Activated CD8-positive, alpha-beta T cell treated with anti-CD3 and anti-CD28 coated beads, Interleukin-2, amount 10 ng/mL, durations not matched to agents 7 days and 5 days (primary cell): Measurements from ENCODE around the gene HOXB8. TPM values are rescaled to one million over a fixed set of nuclear protein-coding genes. Genes with fewer than 3 reads are reported as not detected.
A peak's percentile ranks its signal among the peaks of the same experiment; 100 is the strongest.

Source experiments
- ATAC-seq: fragments of 150-1000 bp; cut with Tn5 transposase; one replicate; pipeline ENCODE4 v1.10.0; 2021; ENCODE audit warnings: moderate library complexity
- CTCF ChIA-PET: fragments of 350-600 bp; sonication (Branson Sonifier 250); formaldehyde crosslinking; loops from one replicate; lab custom pipeline; 2021; ENCODE audit warnings: antibody characterized with exemption; lab: Charles Lee
- POLR2A ChIA-PET: fragments of 350-600 bp; sonication (Branson Sonifier 250); formaldehyde crosslinking; loops from one replicate; lab custom pipeline; 2021; ENCODE audit warnings: antibody characterized with exemption; lab: Charles Lee
- DNase-seq: peaks from one replicate; pipeline ENCODE4 v3.0.0-alpha.2; 2020
- H3K27ac Mint-ChIP-seq: one replicate; pipeline ENCODE4 v1.8.0; 2021; ENCODE audit warnings: mild to moderate bottlenecking, mixed read lengths
- H3K27me3 Mint-ChIP-seq: one replicate; pipeline ENCODE4 v1.8.0; 2021; ENCODE audit warnings: low read depth, mixed read lengths
- H3K36me3 Mint-ChIP-seq: one replicate; pipeline ENCODE4 v1.8.0; 2021; ENCODE audit warnings: low read depth, mixed read lengths
- H3K4me1 Mint-ChIP-seq: one replicate; pipeline ENCODE4 v1.8.0; 2021; ENCODE audit warnings: low read depth, mixed read lengths
- H3K4me3 Mint-ChIP-seq: one replicate; pipeline ENCODE4 v1.8.0; 2021; ENCODE audit warnings: mild to moderate bottlenecking, mixed read lengths
- H3K9me3 Mint-ChIP-seq: one replicate; pipeline ENCODE4 v1.8.0; 2022; ENCODE audit warnings: mixed read lengths; ENCODE audit not compliant: insufficient read depth
- total RNA-seq, 2 experiments: library from RNA; stranded (reverse); gene quantifications; one replicate each; pipeline ENCODE4 v1.2.3, GENCODE V29; 2021

Gene HOXB8
- total RNA-seq, 2 experiments from 2014 or later: not detected

DNA sequence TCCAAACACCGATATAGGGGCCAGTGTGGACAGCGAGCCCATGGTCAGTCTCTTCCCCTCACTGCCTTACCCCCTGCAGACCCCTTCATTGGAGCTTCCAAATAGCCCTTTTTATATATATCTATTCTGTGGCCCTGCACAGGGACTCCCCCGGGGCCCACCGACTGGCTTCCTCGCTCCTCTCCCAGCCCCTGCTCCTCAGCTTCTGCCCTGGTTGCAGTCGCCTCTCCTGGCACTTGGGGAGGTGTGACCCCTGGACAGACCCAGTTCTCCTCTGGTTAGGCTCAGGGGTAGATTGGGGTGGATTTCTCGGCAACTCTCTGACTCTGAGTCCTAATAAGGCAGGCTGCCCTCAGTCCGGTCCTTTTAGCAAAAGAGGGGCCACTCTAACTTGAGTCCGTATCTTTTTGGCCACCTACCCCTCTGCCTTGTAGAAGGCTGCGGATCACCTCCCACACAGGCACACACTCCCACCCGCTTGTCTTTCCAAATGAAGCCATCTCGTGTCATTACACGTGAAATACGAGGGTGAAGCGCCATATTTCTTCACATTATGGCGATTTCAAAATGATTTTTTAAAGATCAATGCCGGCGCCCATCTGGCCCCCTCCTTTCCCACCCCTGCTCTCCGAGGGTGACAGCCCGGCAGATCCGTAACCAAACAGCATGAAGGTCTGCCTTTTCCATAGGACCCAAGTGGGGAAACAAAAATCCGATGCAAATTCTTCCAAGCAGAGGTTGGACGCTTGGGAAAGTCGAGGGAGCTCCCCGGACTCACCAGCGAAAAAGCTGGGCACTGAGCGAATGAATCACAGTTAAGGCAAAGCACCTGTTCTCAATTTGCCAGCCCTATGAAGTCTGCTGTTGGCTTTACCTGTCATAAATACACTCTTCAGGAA, 12.8 kb upstream of the HOXB8 start:
- H3K27ac Mint-ChIP-seq: no peak overlapping the region
- peaks cover 24% of the 10 kb centered on the region for H3K4me1 Mint-ChIP-seq
- ATAC-seq (no peak), DNase-seq (no peak)
- POLR2A ChIA-PET: no interaction called here
- no peaks in the 10 kb centered on the region for H3K9me3 Mint-ChIP-seq
- no peak overlapping the region for H3K4me3 Mint-ChIP-seq
- CTCF ChIA-PET: interaction anchor here (3.1 to 3.5 kb wide), 2 partner anchors 8 to 15 kb away, joined by 11 to 34 read pairs; no protein-coding TSS in a partner anchor
- H3K27me3 Mint-ChIP-seq: peaks cover 82% of the 10 kb centered on the region
- H3K36me3 Mint-ChIP-seq: no peaks in the 10 kb centered on the region

DNA sequence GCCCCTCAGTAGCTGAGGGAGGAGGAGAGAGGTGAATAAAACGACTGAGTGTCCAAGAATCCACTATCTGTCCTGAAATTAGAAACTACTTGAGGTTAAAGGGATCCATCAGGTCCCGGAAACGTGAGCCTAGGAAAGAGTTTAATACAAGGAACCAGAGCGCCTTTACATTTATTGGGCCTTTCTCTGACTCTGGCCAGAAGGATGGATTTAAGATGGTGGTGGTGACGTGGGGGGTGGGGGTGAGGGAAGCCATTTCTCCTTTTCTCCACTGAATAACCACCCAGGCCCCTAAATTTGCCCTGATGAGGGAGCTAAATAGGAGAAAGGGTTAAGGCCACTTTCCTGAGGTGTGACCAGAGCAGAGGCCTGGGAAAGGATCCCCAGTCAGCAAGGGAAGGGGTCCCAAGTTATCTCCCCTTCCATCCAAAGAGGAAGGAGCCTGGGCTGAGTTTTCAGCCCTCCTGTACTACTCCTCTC, 12.1 kb upstream of the HOXB8 start:
- CTCF ChIA-PET: interaction anchor here (0.9 to 3.5 kb wide), 4 partner anchors 8 to 97 kb away, joined by 3 to 34 read pairs (median 8); partner anchors contain the start of gene PRAC2
- Mint-ChIP-seq H3K36me3 (no peaks in the 10 kb centered on the region), H3K27me3 (peaks cover 82% of the 10 kb centered on the region), H3K4me3 (peak overlapping the region; percentile 73), H3K27ac (no peak overlapping the region), H3K9me3 (no peaks in the 10 kb centered on the region), H3K4me1 (peaks cover 18% of the 10 kb centered on the region)
- DNase-seq: no peak
- no peak for ATAC-seq
- POLR2A ChIA-PET: no interaction called here

DNA sequence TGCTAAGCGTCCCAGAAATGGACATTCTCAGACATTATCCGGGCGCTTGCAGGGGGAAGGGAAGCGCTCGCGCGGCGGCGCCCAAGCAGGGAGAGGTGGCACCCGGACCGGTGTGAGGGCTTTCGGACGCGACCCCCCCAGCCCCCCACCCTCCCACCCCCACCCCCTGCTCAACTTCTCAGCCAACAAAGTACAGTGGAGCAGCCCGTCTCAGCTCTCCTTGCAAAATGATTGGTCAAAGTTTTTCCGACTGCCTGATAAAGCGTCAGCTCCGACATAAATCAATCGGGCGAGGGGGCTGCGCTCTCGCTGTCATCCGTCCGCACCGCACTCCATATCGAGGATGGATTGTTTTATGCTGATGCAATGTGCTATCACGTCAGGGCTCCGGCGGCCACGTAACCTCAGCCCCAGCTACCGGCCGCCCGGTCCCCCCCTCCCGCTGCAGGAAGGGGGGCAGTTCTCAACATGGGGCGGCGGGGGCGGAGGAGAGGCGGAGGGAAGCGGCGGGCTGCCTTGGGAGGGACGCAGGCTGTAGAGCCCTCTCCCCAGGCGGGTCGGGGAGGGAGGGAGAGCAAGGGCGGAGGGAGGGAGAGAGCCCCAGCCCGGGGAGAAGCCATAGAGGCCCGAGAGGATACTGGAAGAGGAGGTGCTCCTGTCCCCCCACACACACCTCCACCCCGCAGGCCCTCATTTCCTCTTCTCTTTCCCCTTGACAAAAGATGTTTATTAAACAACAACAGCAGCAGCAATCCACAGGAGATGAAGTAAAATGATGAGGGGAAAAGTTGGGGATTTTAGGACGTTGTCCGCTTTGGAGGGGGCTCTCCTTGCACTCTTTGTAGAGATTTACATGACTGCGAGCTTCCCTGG, 11.4 kb upstream of the HOXB8 start, which contains the start of gene HOXB9:
Gene HOXB9 (minus strand): TSS at position 114 of the 873 bp plus-strand sequence. CDS start 89 bp downstream, at position 25.
- peaks cover 18% of the 10 kb centered on the region for H3K4me1 Mint-ChIP-seq
- no peaks in the 10 kb centered on the region for H3K9me3 Mint-ChIP-seq
- peak within 1 kb of the TSS; percentile 73 for H3K4me3 Mint-ChIP-seq
- ATAC-seq (peak; percentile 13), DNase-seq (peak; percentile 58)
- peaks cover 80% of the 10 kb centered on the region for H3K27me3 Mint-ChIP-seq
- CTCF ChIA-PET: interaction anchor here (0.9 to 3.5 kb wide), 9 partner anchors 8 to 601 kb away, joined by 3 to 34 read pairs (median 5); partner anchors contain the start of gene PRAC2
- no peaks in the 10 kb centered on the region for H3K36me3 Mint-ChIP-seq
- peak within 1 kb of the TSS; percentile 76 for H3K27ac Mint-ChIP-seq
- POLR2A ChIA-PET: interaction anchor here (1.7 kb wide), 1 partner anchor 10 kb away, joined by 7 read pairs; no protein-coding TSS in a partner anchor

DNA sequence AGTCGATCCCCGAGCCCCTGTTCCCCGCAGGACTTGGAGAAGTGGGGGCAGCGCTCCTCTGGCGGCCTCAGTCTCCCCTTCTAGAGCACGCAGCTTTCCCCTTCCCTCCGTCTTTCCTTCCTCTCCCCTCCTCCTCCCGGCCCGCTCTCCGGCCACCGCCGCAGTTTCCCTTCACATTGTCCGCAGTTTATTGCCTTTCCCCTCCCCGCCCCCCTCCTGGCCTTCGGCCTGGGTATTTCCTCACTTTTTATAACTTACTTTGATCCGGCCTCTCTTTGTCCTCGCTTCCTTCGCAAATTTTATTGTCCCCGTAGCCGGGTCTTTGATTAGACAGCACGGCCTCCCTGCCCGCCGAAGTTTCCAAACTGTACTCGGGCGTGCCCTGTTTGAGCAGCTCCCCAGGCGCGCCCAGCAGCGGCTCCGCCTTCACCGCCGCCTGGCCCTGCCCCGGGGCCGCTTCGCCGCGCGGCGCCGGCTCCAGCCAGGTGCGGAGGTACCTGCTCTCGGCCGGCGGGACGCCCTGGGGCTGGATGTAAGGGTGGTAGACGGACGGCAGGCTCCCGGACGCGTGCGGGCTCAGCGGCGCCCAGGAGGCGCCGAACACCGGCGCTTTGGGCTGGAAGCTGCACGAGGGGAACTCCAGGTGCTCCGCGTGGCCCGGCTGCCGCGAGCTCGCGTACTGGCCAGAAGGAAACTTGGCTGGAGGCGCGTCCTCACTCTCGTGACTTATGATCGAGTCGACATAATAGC, 10.6 kb upstream of the HOXB8 start:
- Mint-ChIP-seq H3K27me3 (peaks cover 81% of the 10 kb centered on the region), H3K4me1 (peaks cover 18% of the 10 kb centered on the region), H3K9me3 (no peaks in the 10 kb centered on the region), H3K27ac (no peak overlapping the region), H3K4me3 (peak overlapping the region; percentile 73), H3K36me3 (no peaks in the 10 kb centered on the region)
- ATAC-seq (peak; percentile 78), DNase-seq (peak; percentile 42)
- ChIA-PET POLR2A (interaction anchor here (1.2 to 1.7 kb wide), 2 partner anchors 11 to 15 kb away, joined by 4 to 7 read pairs; no protein-coding TSS in a partner anchor), CTCF (interaction anchor here (0.8 to 3.5 kb wide), 11 partner anchors 10 to 655 kb away, joined by 3 to 34 read pairs (median 4); partner anchors contain the start of genes CDK5RAP3, HOXB5 and PRAC2)

DNA sequence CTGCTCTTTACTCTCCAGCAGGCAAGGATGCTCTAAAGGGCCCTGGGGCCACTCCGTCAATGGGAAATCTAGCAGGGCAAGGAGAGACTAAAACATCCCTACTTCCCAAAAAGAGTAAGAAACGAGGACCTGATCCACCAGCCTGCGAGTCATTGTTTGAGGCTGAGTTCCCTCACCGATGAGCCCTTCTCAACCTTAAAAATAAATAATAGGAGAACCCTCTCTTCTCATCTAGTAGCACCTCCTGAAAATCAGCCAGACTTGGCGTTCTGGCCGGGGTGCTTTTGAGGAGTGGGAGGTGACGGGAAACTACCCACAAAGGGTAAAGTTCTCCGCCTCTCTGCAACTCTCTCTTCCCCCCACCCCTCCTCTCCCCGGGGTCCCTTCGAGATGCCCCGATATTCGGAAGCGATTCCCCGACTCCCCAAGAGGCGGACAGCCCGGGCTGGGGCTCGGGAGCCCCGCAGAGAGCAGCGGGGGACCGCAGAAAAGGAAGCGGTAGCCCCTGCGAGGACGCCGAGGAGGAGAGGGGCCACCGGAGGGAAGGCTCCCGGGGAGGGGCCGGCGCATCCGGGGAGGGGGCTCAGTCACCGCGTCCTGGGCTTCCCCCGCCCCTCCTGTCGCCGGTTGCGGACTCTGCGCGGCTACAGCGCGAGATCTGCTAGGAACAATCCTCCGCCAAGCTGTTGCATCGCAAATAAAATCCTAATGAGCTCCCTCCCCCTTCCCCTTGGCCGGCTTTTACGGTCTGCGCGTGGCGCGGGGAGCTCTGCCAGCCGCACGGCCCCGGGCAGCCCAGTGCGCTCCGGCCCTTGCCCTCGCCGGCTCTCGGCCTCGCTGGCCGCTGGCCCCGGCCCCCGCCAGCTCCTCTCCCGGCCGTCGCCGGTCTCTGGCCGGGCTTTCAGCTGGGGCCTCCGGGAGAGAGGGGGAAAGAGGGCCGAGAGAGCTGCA, 9.7 kb upstream of the HOXB8 start:
- H3K36me3 Mint-ChIP-seq: no peaks in the 10 kb centered on the region
- H3K9me3 Mint-ChIP-seq: no peaks in the 10 kb centered on the region

DNA sequence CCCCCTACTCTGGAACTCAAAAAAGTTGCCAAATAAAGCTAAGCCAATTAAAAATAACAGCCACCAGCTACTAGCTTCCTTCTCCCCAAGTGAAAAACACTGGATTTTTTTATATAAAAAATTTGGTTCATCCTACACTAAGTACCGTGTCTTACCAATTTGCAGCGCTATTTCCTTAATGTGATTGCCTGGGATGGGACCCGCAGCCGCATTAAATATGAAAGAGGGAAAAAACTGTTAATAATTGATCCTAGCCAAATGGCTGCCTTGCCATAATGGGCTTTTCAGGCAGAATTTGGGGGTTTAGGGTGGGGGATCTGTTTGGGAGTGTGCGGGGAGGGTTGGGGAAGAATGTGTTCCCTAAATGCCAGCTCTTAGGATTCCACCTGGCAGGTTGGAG, 9.0 kb upstream of the HOXB8 start:
- Mint-ChIP-seq H3K4me1 (peaks cover 22% of the 10 kb centered on the region), H3K9me3 (no peaks in the 10 kb centered on the region), H3K27ac (no peak overlapping the region), H3K4me3 (no peak overlapping the region), H3K27me3 (peaks cover 80% of the 10 kb centered on the region), H3K36me3 (no peaks in the 10 kb centered on the region)
- ATAC-seq (no peak), DNase-seq (no peak)
- CTCF ChIA-PET: interaction anchor here (1.0 to 3.3 kb wide), 9 partner anchors 8 to 677 kb away, joined by 3 to 21 read pairs (median 4); partner anchors contain the start of gene HOXB8
- POLR2A ChIA-PET: no interaction called here

More for the DNA sequence above, 9.7 kb upstream of the HOXB8 start:
- ATAC-seq: peak; percentile 24
- H3K27ac Mint-ChIP-seq: no peak overlapping the region
- DNase-seq: no peak
- peak overlapping the region; percentile 73 for H3K4me3 Mint-ChIP-seq
- ChIA-PET CTCF (interaction anchor here (0.8 to 3.5 kb wide), 13 partner anchors 9 to 678 kb away, joined by 3 to 34 read pairs (median 5); partner anchors contain the start of genes CDK5RAP3, HOXB5 and HOXB8), POLR2A (interaction anchor here (0.9 to 1.7 kb wide), 3 partner anchors 12 to 517 kb away, joined by 4 to 7 read pairs (median 5); partner anchors contain the start of gene SNX11)
- peaks cover 81% of the 10 kb centered on the region for H3K27me3 Mint-ChIP-seq
- peaks cover 18% of the 10 kb centered on the region for H3K4me1 Mint-ChIP-seq

DNA sequence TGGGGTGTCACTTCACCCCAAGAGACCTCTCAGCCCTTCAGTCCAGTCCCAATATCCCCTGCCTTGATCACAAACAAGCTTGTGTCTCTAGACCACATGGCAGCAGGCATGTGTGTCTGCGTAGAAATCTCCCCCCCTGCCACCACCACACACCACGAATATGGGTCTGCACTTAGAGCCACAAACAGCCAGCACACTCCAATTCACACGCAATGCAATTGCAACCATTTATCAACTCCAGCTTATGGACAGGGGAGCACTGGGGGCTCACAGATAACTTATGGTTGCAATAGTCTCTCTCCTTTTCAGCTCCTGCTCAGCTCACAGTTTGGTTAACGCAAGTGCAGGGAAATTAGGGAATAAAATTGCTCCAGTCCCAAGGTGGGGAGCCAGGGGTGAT, 8.5 kb upstream of the HOXB8 start:
- Mint-ChIP-seq H3K27me3 (peaks cover 80% of the 10 kb centered on the region), H3K4me3 (no peak overlapping the region), H3K4me1 (peaks cover 28% of the 10 kb centered on the region), H3K36me3 (no peaks in the 10 kb centered on the region), H3K9me3 (no peaks in the 10 kb centered on the region), H3K27ac (no peak overlapping the region)
- DNase-seq (no peak), ATAC-seq (no peak)
- ChIA-PET POLR2A (interaction anchor here (0.5 kb wide), 1 partner anchor 118 kb away, joined by 3 read pairs; no protein-coding TSS in a partner anchor), CTCF (interaction anchor here (0.6 to 3.3 kb wide), 10 partner anchors 11 to 677 kb away, joined by 3 to 21 read pairs (median 3); no protein-coding TSS in a partner anchor)

DNA sequence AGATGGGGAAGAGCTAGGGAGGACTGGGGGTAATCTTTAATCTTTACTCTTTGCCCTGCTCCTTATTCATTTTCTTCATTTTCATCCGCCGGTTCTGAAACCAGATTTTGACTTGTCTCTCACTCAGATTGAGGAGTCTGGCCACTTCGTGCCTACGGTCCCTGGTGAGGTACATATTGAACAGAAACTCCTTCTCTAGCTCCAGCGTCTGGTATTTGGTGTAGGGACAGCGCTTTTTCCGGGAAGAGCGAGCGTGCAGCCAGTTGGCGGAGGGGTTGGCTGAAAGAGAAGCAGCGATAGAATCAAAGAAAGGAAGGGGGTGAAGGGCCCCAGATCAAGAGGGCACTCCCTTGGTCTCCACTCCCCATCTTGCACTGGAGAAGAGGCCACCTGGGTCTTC, 7.8 kb upstream of the HOXB8 start:
- Mint-ChIP-seq H3K4me1 (peaks cover 35% of the 10 kb centered on the region), H3K4me3 (no peak overlapping the region), H3K27me3 (peaks cover 80% of the 10 kb centered on the region), H3K36me3 (no peaks in the 10 kb centered on the region), H3K27ac (no peak overlapping the region), H3K9me3 (no peaks in the 10 kb centered on the region)
- CTCF ChIA-PET: interaction anchor here (0.6 to 3.3 kb wide), 9 partner anchors 10 to 597 kb away, joined by 3 to 21 read pairs (median 3); partner anchors contain the start of gene HOXB5
- DNase-seq (no peak), ATAC-seq (no peak)
- POLR2A ChIA-PET: interaction anchor here (0.5 kb wide), 1 partner anchor 117 kb away, joined by 3 read pairs; no protein-coding TSS in a partner anchor

DNA sequence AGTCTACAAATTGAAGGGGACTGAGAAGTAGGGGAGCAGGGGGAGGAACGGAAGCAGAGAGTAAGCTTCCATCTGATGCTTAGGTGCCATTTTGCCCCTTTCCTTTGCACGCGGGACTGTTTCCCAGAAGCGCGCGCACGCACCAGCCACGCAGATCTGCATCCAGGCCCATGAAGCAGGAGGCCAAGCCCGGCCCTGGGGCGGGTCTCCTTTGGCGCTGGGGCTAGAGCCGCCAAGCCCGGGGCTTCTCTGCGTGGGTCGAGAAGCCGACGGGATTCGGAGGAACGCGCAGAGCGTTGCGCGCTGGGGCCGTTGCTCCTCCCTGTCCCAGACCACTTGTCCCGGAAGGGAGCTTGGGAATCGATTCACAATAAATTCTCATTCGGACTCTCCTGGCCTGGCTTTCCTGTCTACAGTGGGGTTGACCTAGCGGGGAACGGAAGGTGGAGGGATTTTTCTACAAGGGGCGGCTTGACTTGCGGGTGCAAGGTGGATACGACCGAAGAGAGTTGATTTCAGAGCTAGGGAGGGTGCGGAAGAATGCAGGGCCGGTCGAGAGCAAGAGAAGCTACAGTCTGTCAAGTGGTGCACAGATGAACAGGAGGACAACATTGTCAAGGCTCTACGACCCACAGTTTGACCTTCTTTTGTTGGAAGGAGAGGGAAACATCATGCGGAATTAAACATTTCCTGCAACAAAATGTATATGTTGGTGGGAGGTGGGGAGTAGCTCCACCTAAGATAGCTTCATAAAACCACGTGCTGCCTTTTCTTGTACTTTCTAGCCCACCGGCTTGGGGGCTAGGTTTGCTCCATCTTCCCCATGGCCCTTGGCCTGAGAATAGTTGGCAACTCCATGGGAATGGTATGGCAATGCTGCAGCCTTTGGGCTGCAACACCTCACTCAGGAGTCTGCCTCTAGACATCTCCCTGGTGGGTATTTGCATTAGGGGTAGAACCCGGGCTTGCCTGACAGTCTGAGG, 6.6 kb upstream of the HOXB8 start:
- Mint-ChIP-seq H3K4me3 (no peak overlapping the region), H3K27ac (no peak overlapping the region), H3K4me1 (peaks cover 42% of the 10 kb centered on the region), H3K36me3 (no peaks in the 10 kb centered on the region), H3K27me3 (peaks cover 80% of the 10 kb centered on the region), H3K9me3 (no peaks in the 10 kb centered on the region)
- ChIA-PET POLR2A (no interaction called here), CTCF (interaction anchor here (0.6 to 3.3 kb wide), 4 partner anchors 9 to 548 kb away, joined by 3 to 21 read pairs (median 4); no protein-coding TSS in a partner anchor)
- ATAC-seq: no peak
- DNase-seq: no peak
